Measurements from ENCODE around the gene ATP8A2.

- TF ChIP-seq CTCF (IDR thresholded peaks at IDR 0.05) (no peak), ZFX (IDR thresholded peaks at IDR 0.05; ENCODE audit: borderline replicate concordance) (no peak)
Observed at GRCh38 chr13:25632166-25632888, 260.6 kb downstream of the ATP8A2 start.

All from 22Rv1 (cell line).